Measurements from ENCODE around the gene STX18.
"Not testable (repeated sequence)": the region's sequence is repeated elsewhere in the genome, so short reads cannot be mapped to it uniquely, and the experiment has no call there.

The STX18 gene

DNA sequence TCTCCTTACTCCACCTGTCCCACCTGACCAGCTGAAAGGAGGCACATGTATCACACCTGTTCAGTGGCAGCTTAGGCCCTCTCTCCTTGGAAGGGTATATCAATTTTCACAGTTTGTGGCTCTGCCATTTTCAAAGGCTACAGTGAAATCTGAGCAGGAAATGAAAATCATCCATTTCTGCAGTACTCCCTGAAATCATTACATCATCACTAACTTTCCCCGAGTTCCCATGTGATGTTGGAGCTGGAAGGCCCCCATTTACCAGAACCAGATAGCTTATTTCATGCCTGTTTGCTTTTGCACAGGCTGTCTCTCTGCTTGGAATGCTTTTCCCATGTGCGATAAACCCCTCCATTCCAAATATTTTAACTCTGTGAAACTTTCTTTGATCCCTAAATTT, 31.0 kb upstream of the STX18 start:
- in situ Hi-C loops (cut with HindIII; ENCODE audit: low sequenced_read_pairs), result no loop called here
- DNase-seq (ENCODE audit: low read depth), result no peak
- H3K4me3 ChIP-seq (ENCODE audit: low read depth, low read length), result no peak overlapping the region
- TF ChIP-seq, protein P1, sequence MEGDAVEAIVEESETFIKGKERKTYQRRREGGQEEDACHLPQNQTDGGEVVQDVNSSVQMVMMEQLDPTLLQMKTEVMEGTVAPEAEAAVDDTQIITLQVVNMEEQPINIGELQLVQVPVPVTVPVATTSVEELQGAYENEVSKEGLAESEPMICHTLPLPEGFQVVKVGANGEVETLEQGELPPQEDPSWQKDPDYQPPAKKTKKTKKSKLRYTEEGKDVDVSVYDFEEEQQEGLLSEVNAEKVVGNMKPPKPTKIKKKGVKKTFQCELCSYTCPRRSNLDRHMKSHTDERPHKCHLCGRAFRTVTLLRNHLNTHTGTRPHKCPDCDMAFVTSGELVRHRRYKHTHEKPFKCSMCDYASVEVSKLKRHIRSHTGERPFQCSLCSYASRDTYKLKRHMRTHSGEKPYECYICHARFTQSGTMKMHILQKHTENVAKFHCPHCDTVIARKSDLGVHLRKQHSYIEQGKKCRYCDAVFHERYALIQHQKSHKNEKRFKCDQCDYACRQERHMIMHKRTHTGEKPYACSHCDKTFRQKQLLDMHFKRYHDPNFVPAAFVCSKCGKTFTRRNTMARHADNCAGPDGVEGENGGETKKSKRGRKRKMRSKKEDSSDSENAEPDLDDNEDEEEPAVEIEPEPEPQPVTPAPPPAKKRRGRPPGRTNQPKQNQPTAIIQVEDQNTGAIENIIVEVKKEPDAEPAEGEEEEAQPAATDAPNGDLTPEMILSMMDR (IDR thresholded peaks at IDR 0.05; ENCODE audit: low read depth, low read length, missing control alignments), result no peak

DNA sequence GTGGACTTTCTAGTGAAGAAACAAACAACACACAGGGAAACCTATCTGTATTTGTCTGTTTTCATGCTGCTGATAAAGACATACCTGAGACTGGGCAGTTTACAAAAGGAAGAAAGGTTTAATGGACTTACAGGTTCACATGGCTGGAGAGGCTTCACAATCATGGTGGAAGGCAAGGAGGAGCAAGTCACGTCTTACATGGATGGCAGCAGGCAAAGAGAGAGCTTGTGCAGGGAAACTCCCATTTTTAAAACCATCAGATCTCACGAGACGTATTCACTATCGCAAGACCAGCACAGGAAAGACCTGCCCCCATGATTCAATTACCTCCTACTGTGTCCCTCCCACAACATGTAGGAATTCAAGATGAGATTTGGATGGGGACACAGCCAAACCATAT, 28.0 kb upstream of the STX18 start:
- H3K4me3 ChIP-seq (ENCODE audit: low read depth, low read length); in situ Hi-C loops (cut with HindIII; ENCODE audit: low sequenced_read_pairs); DNase-seq (ENCODE audit: low read depth): not testable (repeated sequence)

DNA sequence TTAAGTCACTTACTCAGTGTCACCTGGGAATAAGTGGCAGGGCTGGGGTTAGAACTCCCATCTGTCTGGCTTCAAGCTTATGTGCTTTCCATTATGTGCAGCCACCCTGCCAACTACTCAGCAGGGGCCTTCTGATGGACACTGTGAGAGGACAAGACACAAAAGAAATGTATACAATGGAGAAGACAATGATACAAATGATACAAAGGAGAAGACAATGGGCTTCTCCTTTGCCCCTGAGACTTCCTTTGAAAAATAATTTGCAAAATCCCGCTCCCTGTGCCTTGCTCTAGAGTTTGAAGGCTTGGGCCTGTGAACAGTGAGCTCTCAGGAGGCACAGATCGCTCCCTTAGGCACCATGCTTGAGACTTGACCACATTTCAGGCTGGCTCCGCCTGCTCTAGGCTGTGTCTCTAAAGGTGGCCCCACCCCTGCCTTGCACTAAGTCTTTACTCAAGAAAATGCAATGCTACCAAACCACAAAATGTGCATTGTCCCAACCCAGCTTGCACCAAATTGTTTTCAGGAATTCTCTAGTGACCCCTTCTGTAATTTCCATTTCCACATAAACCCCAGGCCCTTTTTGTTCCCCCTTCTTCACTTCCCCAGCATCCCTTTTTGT, 27.1 kb upstream of the STX18 start:
- TF ChIP-seq, protein P1 (IDR thresholded peaks at IDR 0.05; ENCODE audit: low read depth, low read length, missing control alignments), result no peak
- no peak overlapping the region for H3K4me3 ChIP-seq (ENCODE audit: low read depth, low read length)
- DNase-seq (ENCODE audit: low read depth), result no peak
- in situ Hi-C loops (cut with HindIII; ENCODE audit: low sequenced_read_pairs), result no loop called here

DNA sequence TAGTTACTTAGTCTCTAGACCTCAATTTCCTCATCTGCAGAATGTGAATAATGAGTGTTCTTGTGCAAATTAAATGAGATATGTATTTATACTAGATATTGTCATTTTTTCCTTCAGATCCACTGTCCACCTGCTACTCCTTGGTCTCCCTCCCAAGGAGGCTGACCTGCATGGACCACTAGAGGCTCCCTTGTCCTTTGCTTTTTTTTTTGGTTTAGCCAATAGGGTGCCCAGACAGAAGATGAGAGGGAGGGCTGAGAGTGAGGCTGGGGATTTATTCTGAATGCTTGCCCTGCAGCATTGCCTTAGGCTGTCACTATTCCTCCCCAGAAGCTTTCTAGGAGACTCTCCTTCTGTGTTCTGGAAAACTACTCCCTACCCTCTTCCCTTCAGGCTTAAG, 24.5 kb upstream of the STX18 start:
- in situ Hi-C loops (cut with HindIII; ENCODE audit: low sequenced_read_pairs); DNase-seq (ENCODE audit: low read depth); H3K4me3 ChIP-seq (ENCODE audit: low read depth, low read length): not testable (repeated sequence)

DNA sequence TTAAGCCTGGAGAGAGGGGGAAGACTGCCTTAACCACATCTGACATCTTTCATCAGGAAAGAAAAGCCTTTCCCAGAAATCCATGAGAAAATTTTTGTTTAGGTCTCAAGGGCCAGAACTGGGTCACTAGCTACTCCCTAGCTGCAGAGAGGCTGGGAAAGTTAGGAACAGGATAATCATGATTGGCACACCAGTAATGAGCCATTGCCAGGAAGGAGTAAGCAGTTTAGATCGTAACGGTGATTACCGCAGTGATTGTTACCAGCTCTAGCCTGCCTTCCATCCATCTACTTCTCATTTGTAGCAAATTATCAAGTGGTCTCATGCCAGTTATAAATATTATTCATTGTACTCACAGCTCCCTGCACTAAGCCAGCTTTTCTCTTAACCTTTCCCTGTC, 22.7 kb upstream of the STX18 start:
- H3K4me3 ChIP-seq (ENCODE audit: low read depth, low read length), result no peak overlapping the region
- in situ Hi-C loops (cut with HindIII; ENCODE audit: low sequenced_read_pairs), result no loop called here
- no peak for DNase-seq (ENCODE audit: low read depth)
- TF ChIP-seq, protein P1 (IDR thresholded peaks at IDR 0.05; ENCODE audit: low read depth, low read length, missing control alignments), result no peak

DNA sequence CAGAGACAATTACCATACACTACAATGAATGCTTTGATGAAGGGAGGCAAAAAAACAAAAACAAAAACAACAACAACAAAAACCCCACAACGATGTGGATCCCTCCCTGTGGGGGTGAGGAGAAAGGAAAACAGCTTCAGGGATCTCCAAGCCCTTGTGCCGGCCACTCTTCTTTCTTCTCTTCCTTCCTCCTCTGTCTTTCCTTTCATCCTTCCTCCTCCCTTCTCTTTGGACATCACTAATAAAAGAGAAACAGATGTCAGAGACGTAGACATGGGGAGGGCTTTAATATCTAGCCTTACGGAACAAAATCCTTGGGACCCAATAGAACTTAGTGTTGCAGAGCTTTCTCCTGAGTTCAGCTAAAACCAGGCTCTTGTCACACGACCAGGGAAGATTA, 18.8 kb upstream of the STX18 start:
- TF ChIP-seq, protein P1 (IDR thresholded peaks at IDR 0.05; ENCODE audit: low read depth, low read length, missing control alignments), result no peak
- no peak for DNase-seq (ENCODE audit: low read depth)
- in situ Hi-C loops (cut with HindIII; ENCODE audit: low sequenced_read_pairs), result no loop called here
- no peak overlapping the region for H3K4me3 ChIP-seq (ENCODE audit: low read depth, low read length)

DNA sequence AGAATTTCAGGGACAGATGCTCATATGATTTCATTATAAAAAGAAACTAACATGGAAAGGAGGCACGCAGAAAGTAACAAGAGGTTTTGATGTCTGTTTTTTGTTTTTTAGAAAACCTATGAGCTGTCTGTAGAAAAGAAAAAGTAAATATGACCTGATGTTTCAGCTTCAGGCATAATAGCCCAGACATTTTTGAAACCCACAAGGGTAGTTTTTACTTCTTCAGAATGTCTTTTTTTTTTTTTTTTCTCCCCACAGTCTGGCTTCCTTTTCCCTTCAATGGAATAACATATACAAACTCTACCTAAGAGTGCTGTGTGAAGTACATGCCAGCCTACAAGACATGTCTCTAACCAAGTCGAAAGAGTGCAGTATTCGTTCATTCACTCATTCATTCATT, 18.3 kb upstream of the STX18 start:
- in situ Hi-C loops (cut with HindIII; ENCODE audit: low sequenced_read_pairs), result no loop called here
- DNase-seq (ENCODE audit: low read depth), result no peak
- TF ChIP-seq, protein P1 (IDR thresholded peaks at IDR 0.05; ENCODE audit: low read depth, low read length, missing control alignments), result no peak
- H3K4me3 ChIP-seq (ENCODE audit: low read depth, low read length), result no peak overlapping the region

DNA sequence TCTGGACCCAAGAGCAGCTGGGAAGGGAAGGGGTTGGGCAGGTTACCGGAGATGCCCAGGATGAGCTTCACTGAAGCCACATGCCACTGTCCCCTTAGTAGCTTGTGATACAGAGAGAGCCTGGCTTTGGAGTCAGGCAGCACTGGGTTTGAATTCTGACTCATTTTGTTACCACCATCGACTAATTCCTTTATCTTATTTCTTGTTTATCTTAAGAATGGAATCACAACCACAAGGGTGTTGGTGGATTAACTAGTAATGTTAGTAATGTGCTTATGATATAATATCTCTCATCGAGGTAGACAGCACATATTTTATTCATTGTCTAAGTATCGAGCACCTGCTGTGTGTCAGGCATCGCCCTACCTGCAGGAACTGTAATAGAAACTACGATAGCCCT, 17.7 kb upstream of the STX18 start:
- TF ChIP-seq, protein P1 (IDR thresholded peaks at IDR 0.05; ENCODE audit: low read depth, low read length, missing control alignments), result no peak
- DNase-seq (ENCODE audit: low read depth), result no peak
- H3K4me3 ChIP-seq (ENCODE audit: low read depth, low read length), result no peak overlapping the region
- in situ Hi-C loops (cut with HindIII; ENCODE audit: low sequenced_read_pairs), result no loop called here

Measured in astrocyte of the cerebellum (primary cell).